GM21360 (cell line): ENCODE results near the gene LAMA5.
A peak's percentile ranks its signal among the peaks of the same experiment; 100 is the strongest.

ENCODE experiments used
- ATAC-seq: cut with Tn5 transposase; IDR thresholded peaks from one replicate; pipeline ENCODE4 v1.9.1; 2021; ENCODE audit warnings: mild to moderate bottlenecking, moderate library complexity; ENCODE audit not compliant: unreplicated experiment

The LAMA5 gene

GRCh38 chr20:62305149-62305764 is 61.9 kb downstream of the LAMA5 start:
- no peak for ATAC-seq

GRCh38 chr20:62304331-62305148 is 62.6 kb downstream of the LAMA5 start:
- ATAC-seq = no peak

- peak; percentile 3 for ATAC-seq
Measured at GRCh38 chr20:62303340-62304226, 63.5 kb downstream of the LAMA5 start.

GRCh38 chr20:62303062-62303339 is 64.1 kb downstream of the LAMA5 start:
- ATAC-seq = no peak

- peak; percentile 78 for ATAC-seq
Measured at GRCh38 chr20:62302341-62303061, 64.6 kb downstream of the LAMA5 start, which contains the start of gene ADRM1. Gene ADRM1 (plus strand): TSS chr20:62302997. CDS start chr20:62303569, 572 bp downstream.

GRCh38 chr20:62301773-62302340 is 65.3 kb downstream of the LAMA5 start:
- peak; percentile 29 for ATAC-seq

- ATAC-seq = no peak
Measured at GRCh38 chr20:62301111-62301668, 65.9 kb downstream of the LAMA5 start.

- no peak for ATAC-seq
Measured at GRCh38 chr20:62300319-62300718, 66.8 kb downstream of the LAMA5 start.

- no peak for ATAC-seq
Measured at GRCh38 chr20:62299666-62300236, 67.4 kb downstream of the LAMA5 start.

GRCh38 chr20:62298577-62299249 is 68.4 kb downstream of the LAMA5 start:
- ATAC-seq = no peak

GRCh38 chr20:62297449-62298227 is 69.5 kb downstream of the LAMA5 start:
- no peak for ATAC-seq

- ATAC-seq = no peak
Measured at GRCh38 chr20:62296724-62297448, 70.2 kb downstream of the LAMA5 start.

- ATAC-seq = no peak
Measured at GRCh38 chr20:62294516-62294915, 72.6 kb downstream of the LAMA5 start.

- no peak for ATAC-seq
Measured at GRCh38 chr20:62293946-62294345, 73.2 kb downstream of the LAMA5 start.

- ATAC-seq = no peak
Measured at GRCh38 chr20:62293111-62293784, 73.9 kb downstream of the LAMA5 start.

GRCh38 chr20:62292108-62292507 is 75.0 kb downstream of the LAMA5 start:
- ATAC-seq = no peak
